ENCODE data around the gene ITGA6.

DNA sequence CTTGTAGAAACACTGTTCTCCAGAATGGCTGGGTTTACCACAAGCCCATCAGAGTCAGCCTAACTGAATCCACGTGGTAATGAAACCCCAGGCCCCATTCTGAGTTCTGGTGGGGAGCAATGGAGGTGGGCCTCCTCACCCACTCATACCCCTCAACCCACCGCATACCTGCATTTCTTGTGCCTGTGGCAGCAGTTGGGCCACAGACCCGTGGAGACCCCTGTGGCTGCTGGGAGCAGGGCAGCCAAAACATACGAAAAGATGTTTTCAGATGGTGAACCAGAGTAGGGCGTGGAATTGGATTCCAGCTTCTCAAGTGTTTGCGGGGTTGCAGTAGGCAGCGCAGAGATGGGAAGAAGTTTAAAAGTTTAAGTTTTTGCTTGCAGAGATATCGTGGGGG, 51.0 kb downstream of the ITGA6 start:
- TF ChIP-seq, protein P1, sequence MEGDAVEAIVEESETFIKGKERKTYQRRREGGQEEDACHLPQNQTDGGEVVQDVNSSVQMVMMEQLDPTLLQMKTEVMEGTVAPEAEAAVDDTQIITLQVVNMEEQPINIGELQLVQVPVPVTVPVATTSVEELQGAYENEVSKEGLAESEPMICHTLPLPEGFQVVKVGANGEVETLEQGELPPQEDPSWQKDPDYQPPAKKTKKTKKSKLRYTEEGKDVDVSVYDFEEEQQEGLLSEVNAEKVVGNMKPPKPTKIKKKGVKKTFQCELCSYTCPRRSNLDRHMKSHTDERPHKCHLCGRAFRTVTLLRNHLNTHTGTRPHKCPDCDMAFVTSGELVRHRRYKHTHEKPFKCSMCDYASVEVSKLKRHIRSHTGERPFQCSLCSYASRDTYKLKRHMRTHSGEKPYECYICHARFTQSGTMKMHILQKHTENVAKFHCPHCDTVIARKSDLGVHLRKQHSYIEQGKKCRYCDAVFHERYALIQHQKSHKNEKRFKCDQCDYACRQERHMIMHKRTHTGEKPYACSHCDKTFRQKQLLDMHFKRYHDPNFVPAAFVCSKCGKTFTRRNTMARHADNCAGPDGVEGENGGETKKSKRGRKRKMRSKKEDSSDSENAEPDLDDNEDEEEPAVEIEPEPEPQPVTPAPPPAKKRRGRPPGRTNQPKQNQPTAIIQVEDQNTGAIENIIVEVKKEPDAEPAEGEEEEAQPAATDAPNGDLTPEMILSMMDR (IDR thresholded peaks at IDR 0.05; ENCODE audit: low read depth, low read length, poor library complexity, severe bottlenecking), result no peak
- TF ChIP-seq EZH2phosphoT487 (IDR thresholded peaks at IDR 0.05; ENCODE audit: borderline replicate concordance, low read length), result no peak

Data from DOHH2 (cell line).